Esophagus (tissue), 2 donors: ENCODE results near the gene MARCHF3. TPM values are rescaled to one million over a fixed set of nuclear protein-coding genes. Genes with fewer than 3 reads are reported as not detected.
"Not testable (repeated sequence)": the region's sequence is repeated elsewhere in the genome, so short reads cannot be mapped to it uniquely, and the experiment has no call there.

ENCODE experiments used
- H3K27ac ChIP-seq, 2 donors: one replicate each; pipeline ENCODE4 v1.5.1; 2013; ENCODE audit warnings: low read depth in 2 of 2, mild to moderate bottlenecking in 2 of 2, inconsistent platforms in 1 of 2, low read length in 1 of 2, moderate library complexity in 1 of 2
- H3K27me3 ChIP-seq, 2 donors: one replicate each; pipeline ENCODE4 v1.6.1; 2013; ENCODE audit warnings: low read length in 2 of 2, control low read depth in 1 of 2, mild to moderate bottlenecking in 1 of 2; ENCODE audit not compliant: insufficient read depth in 2 of 2, control insufficient read depth in 1 of 2
- H3K36me3 ChIP-seq, 2 donors: one replicate each; pipeline ENCODE4 v1.6.1; 2013; ENCODE audit warnings: low read length in 1 of 2; ENCODE audit not compliant: control insufficient read depth in 2 of 2, insufficient read depth in 2 of 2
- H3K4me1 ChIP-seq, 2 donors: one replicate each; pipeline ENCODE4 v1.6.1; 2013; ENCODE audit warnings: low read length in 1 of 2; ENCODE audit not compliant: control insufficient read depth in 2 of 2, insufficient read depth in 2 of 2
- H3K4me3 ChIP-seq, 2 donors: one replicate each; pipeline ENCODE4 v1.5.1; 2013; ENCODE audit warnings: low read length in 2 of 2, mild to moderate bottlenecking in 2 of 2, low read depth in 1 of 2, moderate library complexity in 1 of 2
- H3K9me3 ChIP-seq, 2 donors: one replicate each; pipeline ENCODE4 v1.6.1; 2013; ENCODE audit warnings: mild to moderate bottlenecking in 2 of 2, low read depth in 1 of 2, low read length in 1 of 2, moderate library complexity in 1 of 2; ENCODE audit not compliant: control insufficient read depth in 2 of 2, insufficient read depth in 1 of 2
- WGBS, 2 donors: extraction: QIAGEN DNeasy Blood & Tissue Kit; methylation state at CpG; one replicate each; pipeline ENCODE4 v1.1.7; 2013; 5-methylcytosine and 5-hydroxymethylcytosine counted together
- polyA plus RNA-seq, 2 donors: library from polyadenylated mRNA; stranded (reverse); fragments of 200-250 nt; gene quantifications; one replicate each; pipeline ENCODE4 v1.2.3, GENCODE V29; 2013
- donor health status: healthy with polysubstance abuse.
- donor health status: Bipolar disorder and iron deficiency.

The MARCHF3 gene
- polyA plus RNA-seq, 2 donors, result 1.5 to 2.4 TPM

DNA sequence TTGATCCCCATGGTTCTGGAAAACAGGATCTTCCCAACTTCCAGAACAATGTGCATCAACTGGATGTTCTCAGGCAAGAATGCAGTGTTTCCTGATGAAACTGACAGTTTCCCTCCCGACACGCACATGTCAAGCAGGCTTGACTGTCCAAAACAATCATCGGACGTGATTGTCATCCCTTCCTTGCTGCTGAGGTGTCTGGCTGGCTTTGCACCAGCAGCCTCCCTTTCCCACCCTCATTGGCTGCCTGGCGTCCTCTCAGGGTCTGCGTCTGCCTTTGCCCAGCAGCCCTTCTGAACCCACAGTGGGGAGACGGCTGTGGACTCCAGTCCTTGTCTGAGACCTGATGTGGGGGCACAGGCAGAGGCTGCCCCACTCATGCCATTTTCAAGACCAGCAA is 110.8 kb downstream of the MARCHF3 start:
- H3K27me3 ChIP-seq, result no peaks in the 10 kb centered on the region
- 82 to 89% methylated on average over 7 of the region's 7 CpGs for WGBS, 2 donors
- no peaks in the 10 kb centered on the region for H3K4me1 ChIP-seq
- H3K27ac ChIP-seq, result no peak overlapping the region
- peaks cover 0 to 2% of the 10 kb centered on the region in 2 donors for H3K36me3 ChIP-seq
- no peak overlapping the region for H3K4me3 ChIP-seq
- H3K9me3 ChIP-seq, result no peaks in the 10 kb centered on the region

DNA sequence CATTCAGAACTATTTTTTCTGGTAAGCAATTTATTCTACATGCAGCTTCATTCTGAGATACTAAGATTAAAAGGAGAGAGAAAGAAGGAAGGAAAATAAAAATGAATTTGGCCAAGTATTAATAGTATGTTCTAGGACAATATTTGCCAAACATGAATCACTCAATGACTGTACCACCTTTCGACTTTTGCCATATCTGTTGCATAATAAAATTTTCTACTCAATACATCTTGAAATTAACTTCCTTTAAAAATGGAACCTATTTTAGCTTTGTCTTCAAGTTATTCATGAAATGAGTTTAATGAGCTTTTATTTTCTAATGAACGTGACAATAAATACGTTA is 111.8 kb downstream of the MARCHF3 start:
- Histone ChIP-seq H3K4me1 (no peaks in the 10 kb centered on the region), H3K4me3 (no peak overlapping the region), H3K27me3 (no peaks in the 10 kb centered on the region), H3K27ac (no peak overlapping the region), H3K36me3 (peaks cover 0 to 3% of the 10 kb centered on the region in 2 donors), H3K9me3 (no peaks in the 10 kb centered on the region)
- WGBS, 2 donors, result 73 to 84% methylated on average over 3 of the region's 3 CpGs

DNA sequence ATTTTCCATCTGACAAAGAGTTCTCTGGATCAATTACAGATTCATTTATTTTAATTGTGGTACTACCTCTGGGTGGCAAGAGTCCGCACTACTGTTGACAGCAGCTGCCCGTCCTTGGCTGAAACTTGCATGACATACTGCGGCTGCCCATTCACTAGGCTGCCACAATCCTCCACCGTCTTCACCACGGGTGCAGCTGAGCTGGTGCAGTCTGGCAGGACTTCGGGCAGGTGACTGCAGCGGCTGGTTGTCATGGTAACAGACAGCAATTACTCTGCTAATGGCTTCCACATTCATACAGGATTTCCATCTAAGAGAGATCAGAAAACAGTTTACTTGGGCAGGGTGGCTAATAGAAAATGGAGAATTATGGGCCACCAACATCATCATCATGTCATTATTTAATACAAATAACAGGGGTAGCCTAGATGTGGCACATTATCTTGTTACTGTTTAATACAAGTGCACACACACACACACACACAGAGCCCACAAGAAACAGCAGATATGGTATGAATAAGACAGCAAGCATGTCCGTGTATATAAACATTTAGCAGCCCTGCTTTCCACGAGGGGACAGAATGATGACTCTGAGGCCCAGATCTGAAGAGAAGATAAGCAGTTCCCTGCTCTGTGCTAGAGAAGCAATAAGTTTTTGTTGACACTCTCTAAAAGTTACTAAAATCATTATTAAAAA is 112.3 kb downstream of the MARCHF3 start:
- Histone ChIP-seq H3K4me3 (no peak overlapping the region), H3K4me1 (no peaks in the 10 kb centered on the region), H3K27me3 (no peaks in the 10 kb centered on the region), H3K27ac (no peak overlapping the region), H3K9me3 (no peaks in the 10 kb centered on the region), H3K36me3 (peaks cover 0 to 3% of the 10 kb centered on the region in 2 donors)
- WGBS, 2 donors, result 52% methylated on average over 9 of the region's 9 CpGs

DNA sequence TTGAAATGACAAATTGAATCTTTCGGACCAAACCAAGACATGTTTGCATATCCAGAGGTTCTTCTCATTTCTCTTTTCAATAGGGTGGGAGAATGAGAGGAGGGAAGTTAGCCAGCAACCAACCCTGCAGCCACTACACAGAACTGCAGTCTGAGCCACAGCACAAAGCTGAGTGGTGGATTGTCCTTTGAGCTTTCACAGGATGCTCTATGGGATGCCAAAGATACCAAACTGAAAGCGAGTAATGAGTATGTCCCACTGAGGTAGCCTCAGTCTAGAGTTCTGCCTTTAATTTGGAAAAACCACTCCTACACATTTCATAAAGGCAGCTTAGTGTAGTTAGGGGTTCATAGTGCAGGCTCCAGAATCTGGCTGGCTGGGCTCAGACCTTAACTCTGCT is 114.9 kb downstream of the MARCHF3 start:
- WGBS, 2 donors, result 92 to 93% methylated on average over 2 of the region's 2 CpGs
- H3K36me3 ChIP-seq, result peaks cover 0 to 3% of the 10 kb centered on the region in 2 donors
- H3K27me3 ChIP-seq, result no peaks in the 10 kb centered on the region
- H3K27ac ChIP-seq, result no peak overlapping the region
- H3K9me3 ChIP-seq, result no peaks in the 10 kb centered on the region
- H3K4me3 ChIP-seq, result no peak overlapping the region
- no peaks in the 10 kb centered on the region for H3K4me1 ChIP-seq

DNA sequence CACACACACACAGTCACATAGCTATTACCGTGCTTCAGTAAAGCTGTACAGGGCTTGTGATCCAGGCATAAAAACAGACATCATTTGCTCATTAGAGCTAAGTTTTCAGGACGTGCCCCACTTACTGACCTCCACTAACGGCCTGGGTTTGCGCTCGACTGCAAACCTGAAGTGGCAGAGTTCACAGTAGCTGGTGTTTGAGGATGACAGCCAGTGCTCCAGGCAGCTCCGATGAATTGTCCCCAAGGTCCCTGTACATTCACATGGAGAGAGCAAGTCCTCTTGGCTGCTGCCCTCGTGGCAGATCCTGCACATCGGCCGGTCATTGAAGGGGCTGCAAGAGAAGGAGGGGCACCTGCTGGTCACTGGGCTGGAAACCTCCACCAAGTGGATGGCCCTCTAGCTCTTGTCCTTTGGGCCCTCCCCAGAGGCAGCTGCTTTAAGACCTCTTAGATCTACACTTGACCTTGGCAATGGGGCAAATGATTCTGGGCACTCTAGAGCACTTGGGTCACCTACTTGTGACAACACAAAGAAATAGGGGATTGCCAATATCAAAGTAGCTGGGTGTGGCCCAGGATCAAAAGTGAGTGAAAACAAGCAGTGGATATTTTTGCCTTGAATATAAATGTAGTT is 115.4 kb downstream of the MARCHF3 start:
- H3K9me3 ChIP-seq, result no peaks in the 10 kb centered on the region
- no peak overlapping the region for H3K4me3 ChIP-seq
- 91 to 92% methylated on average over 9 of the region's 9 CpGs for WGBS, 2 donors
- no peaks in the 10 kb centered on the region for H3K4me1 ChIP-seq
- no peaks in the 10 kb centered on the region for H3K27me3 ChIP-seq
- peaks cover 0 to 3% of the 10 kb centered on the region in 2 donors for H3K36me3 ChIP-seq
- no peak overlapping the region for H3K27ac ChIP-seq

DNA sequence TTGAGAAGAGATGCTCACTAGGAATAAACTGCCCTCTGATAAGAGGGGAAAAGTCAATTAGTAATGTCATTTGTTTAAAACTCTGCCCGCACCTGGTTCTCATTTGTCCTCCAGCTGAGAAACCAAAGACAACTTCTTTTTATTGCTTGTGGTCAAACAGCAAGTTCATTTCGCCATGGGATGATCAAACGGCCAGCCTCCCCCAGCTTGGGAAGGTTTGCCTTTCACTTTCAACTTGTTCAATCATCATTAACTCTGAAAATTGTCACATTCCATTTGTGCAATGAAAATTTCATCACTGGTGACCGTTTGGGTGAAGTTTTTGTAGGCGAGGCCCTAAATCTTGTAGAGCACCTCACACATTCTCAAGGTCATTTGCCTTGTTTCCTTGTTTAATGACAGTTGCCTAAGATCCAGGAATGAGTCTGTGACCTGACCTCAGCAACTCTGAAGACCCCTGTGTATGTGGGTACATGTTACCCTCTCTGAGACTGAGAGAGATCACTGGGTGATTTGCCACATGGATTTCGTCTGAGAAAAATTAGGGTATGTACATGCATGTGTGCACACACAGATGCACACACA is 117.7 kb downstream of the MARCHF3 start:
- Histone ChIP-seq H3K36me3 (peaks cover 0 to 3% of the 10 kb centered on the region in 2 donors), H3K27ac (no peak overlapping the region), H3K4me1 (no peaks in the 10 kb centered on the region), H3K4me3 (no peak overlapping the region), H3K9me3 (no peaks in the 10 kb centered on the region), H3K27me3 (no peaks in the 10 kb centered on the region)
- WGBS, 2 donors, result 76 to 77% methylated on average over 6 of the region's 6 CpGs

DNA sequence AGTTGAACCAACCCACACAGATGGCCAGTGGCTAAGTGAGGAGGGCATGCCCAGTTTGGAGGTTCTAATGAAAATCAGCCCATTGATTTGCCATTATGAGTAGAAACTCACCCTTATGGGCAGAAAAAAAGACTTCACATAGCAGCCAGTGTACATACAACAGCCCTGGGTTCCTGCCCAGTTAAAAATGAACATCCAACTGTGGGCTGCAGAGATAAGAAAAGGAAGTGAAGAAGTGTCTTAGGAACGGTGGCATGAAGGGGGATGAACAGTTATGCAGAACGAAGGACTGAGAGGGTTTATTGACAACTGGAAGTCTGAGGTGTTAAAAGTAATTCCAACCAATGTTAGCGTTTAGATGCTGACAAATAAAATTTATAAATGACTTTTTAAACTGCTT is 118.4 kb downstream of the MARCHF3 start:
- H3K4me1 ChIP-seq, result no peaks in the 10 kb centered on the region
- H3K27me3 ChIP-seq, result no peaks in the 10 kb centered on the region
- H3K4me3 ChIP-seq, result no peak overlapping the region
- no peak overlapping the region for H3K27ac ChIP-seq
- WGBS, 2 donors, result 65 to 68% methylated on average over 3 of the region's 3 CpGs
- H3K36me3 ChIP-seq, result peaks cover 0 to 3% of the 10 kb centered on the region in 2 donors
- H3K9me3 ChIP-seq, result no peaks in the 10 kb centered on the region

DNA sequence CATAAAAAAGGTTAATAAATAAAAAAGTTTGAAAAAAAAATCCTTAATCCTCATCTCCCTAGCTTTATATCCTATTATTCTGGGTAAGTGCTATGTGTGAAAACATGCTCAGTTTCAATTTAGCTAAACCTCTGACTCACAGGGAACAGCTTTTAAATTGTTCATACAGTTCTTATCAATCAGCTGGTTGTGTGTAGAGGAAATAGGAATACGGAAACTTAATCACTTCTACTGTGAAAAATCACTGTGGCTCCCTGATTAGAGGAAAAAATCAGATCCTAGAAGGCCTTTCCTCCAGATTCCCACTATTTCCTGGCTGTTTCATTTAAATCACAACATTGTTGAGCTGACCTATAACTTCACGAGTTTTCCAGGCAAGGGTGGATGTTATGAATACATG is 120.5 kb downstream of the MARCHF3 start:
- 86 to 88% methylated on average over 2 of the region's 2 CpGs for WGBS, 2 donors
- Histone ChIP-seq H3K9me3 (no peaks in the 10 kb centered on the region), H3K4me1 (no peaks in the 10 kb centered on the region), H3K27me3 (no peaks in the 10 kb centered on the region), H3K36me3 (peaks cover 0 to 3% of the 10 kb centered on the region in 2 donors), H3K4me3 (no peak overlapping the region), H3K27ac (no peak overlapping the region)

DNA sequence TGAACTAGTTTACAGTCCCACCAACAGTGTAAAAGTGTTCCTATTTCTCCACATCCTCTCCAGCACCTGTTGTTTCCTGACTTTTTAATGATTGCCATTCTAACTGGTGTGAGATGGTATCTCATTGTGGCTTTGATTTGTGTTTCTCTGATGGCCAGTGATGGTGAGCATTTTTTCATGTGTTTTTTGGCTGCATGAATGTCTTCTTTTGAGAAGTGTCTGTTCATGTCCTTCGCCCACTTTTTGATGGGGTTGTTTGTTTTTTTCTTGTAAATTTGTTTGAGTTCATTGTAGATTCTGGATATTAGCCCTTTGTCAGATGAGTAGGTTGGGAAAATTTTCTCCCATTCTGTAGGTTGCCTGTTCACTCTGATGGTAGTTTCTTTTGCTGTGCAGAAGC is 126.0 kb downstream of the MARCHF3 start:
- not testable (repeated sequence) for H3K4me3 ChIP-seq, H3K4me1 ChIP-seq, H3K36me3 ChIP-seq, H3K9me3 ChIP-seq, H3K27me3 ChIP-seq, H3K27ac ChIP-seq
- WGBS, 2 donors, result 100% methylated on average over 1 of the region's 1 CpG; no CpG with 5 or more reads in 1 of the 2 donors

DNA sequence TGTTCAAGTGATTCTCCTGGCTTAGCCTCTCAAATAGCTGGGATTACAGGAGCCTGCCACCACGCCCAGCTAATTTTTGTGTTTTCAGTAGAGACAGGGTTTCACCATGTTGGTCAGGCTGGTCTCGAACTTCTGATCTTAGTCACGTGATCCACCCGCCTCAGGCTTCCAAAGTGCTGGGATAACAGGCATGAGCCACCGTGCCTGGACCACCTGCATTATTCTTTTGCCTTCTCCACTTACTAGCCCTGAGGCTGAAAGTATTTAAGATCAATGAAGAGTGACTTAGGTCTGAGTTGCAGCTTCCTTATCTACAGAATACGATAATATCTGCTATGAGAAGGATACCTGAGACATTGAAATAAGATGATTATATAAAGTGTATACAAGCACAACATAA is 129.6 kb downstream of the MARCHF3 start:
- Histone ChIP-seq H3K27me3 (no peaks in the 10 kb centered on the region), H3K4me3 (no peak overlapping the region), H3K9me3 (no peaks in the 10 kb centered on the region), H3K27ac (no peak overlapping the region), H3K36me3 (no peaks in the 10 kb centered on the region), H3K4me1 (no peaks in the 10 kb centered on the region)
- 80 to 94% methylated on average over 6 of the region's 6 CpGs for WGBS, 2 donors
